HepG2 (cell line): ENCODE measurements around the gene CCL3. TPM values are rescaled to one million over a fixed set of nuclear protein-coding genes. Genes with fewer than 3 reads are reported as not detected.

Experiments
- ATAC-seq: fragments of 200-7000 bp; cut with Tn5 transposase; 3 replicates; pipeline ENCODE4 v1.9.1; 2020; ENCODE audit warnings: mild to moderate bottlenecking, moderate library complexity
- BruUV-seq: library from RNA; stranded (reverse); fragments of 400-500 nt; replicated peaks from 2 replicates; lab custom pipeline; 2021; lab: Mats Ljungman, UMichigan
- CTCF ChIA-PET: fragments of 300-600 bp; formaldehyde crosslinking; extraction: SDS; loops from one replicate; lab custom pipeline; 2021; ENCODE audit warnings: low total read pairs, inconsistent platforms, low intra/inter-chr PET ratio; lab: Yijun Ruan, JAX
- POLR2A ChIA-PET: fragments of 350-600 bp; sonication (Branson Sonifier 250); formaldehyde crosslinking; loops from one replicate; lab custom pipeline; 2020; ENCODE audit warnings: antibody characterized with exemption, inconsistent platforms; lab: Yijun Ruan, JAX
- DNase-seq: peaks from one replicate; pipeline ENCODE4 v3.0.0-alpha.2; 2015; ENCODE audit warnings: low spot score
- FAIRE-seq: peaks from 3 replicates; lab custom pipeline; 2011; peaks lifted over from hg19 to GRCh38; lab: Jason Lieb, UNC
- H2AFZ ChIP-seq: one replicate; pipeline ENCODE4 v1.6.1; 2011; ENCODE audit warnings: low read length, inconsistent platforms
- H3K27ac ChIP-seq: fragments of 300-600 bp; 3 replicates; pipeline ENCODE4 v1.8.0; 2011; ENCODE audit warnings: mixed run types, mild to moderate bottlenecking, mixed read lengths, low read length, inconsistent platforms; ENCODE audit not compliant: insufficient read depth; ENCODE audit errors: extremely low read length
- H3K27me3 ChIP-seq, 2 experiments: fragments of 200-600 bp in 1 of 2; 2 replicates in 1 of 2; 3 replicates in 1 of 2; pipeline versions ENCODE4 v1.6.0 to v1.8.0; 2011; ENCODE audit warnings: low read length in 2 of 2, mild to moderate bottlenecking in 2 of 2, moderate library complexity in 2 of 2, inconsistent platforms in 1 of 2; ENCODE audit not compliant: insufficient read depth in 2 of 2, control insufficient read depth in 1 of 2
- H3K36me3 ChIP-seq, 2 experiments: fragments of 200-600 bp in 1 of 2; replicated peaks in 1 of 2; 2 replicates in 1 of 2; 3 replicates in 1 of 2; pipeline versions ENCODE4 v1.5.1 to v1.8.0; 2011; ENCODE audit warnings: low read length in 2 of 2, inconsistent platforms in 1 of 2; ENCODE audit not compliant: insufficient read depth in 2 of 2, control insufficient read depth in 1 of 2
- H3K4me1 ChIP-seq: 2 replicates; pipeline ENCODE4 v1.5.1; 2012; ENCODE audit warnings: low read length, inconsistent platforms; ENCODE audit not compliant: insufficient read depth
- H3K4me2 ChIP-seq: 2 replicates; pipeline ENCODE4 v1.6.0; 2011; ENCODE audit warnings: low read depth, low read length, inconsistent platforms
- H3K4me3 ChIP-seq, 3 experiments: fragments of 200-600 bp in 1 of 3; sonication (generic), shearing (Covaris generic) in 1 of 3; replicated peaks in 1 of 3; 2 replicates each; pipeline ENCODE4 v1.5.1; 2011 to 2016; ENCODE audit warnings: low read length in 3 of 3, inconsistent platforms in 2 of 3, low read depth in 2 of 3, mild to moderate bottlenecking in 2 of 3, control low read depth in 1 of 3, mixed read lengths in 1 of 3; ENCODE audit not compliant: insufficient read depth in 1 of 3
- H3K79me2 ChIP-seq: one replicate; pipeline ENCODE4 v1.6.1; 2011; ENCODE audit warnings: low read length, inconsistent platforms; ENCODE audit not compliant: insufficient read depth
- H3K9ac ChIP-seq: 2 replicates; pipeline ENCODE4 v1.6.0; 2011; ENCODE audit warnings: mild to moderate bottlenecking, low read depth, low read length, inconsistent platforms; ENCODE audit not compliant: insufficient read depth
- H3K9me3 ChIP-seq: 2 replicates; pipeline ENCODE4 v1.5.1; 2012; ENCODE audit warnings: mild to moderate bottlenecking, low read length
- H4K20me1 ChIP-seq: 2 replicates; pipeline ENCODE4 v1.6.0; 2011; ENCODE audit warnings: inconsistent platforms, mild to moderate bottlenecking, low read length, moderate library complexity; ENCODE audit not compliant: insufficient read depth
- AGO1 ChIP-seq: fragments of 200-400 bp; formaldehyde crosslinking; IDR thresholded peaks from 2 replicates; pipeline ENCODE4 v1.6.1; 2017; ENCODE audit warnings: mild to moderate bottlenecking, low read depth, low read length, moderate library complexity; ENCODE audit not compliant: poor library complexity, severe bottlenecking
- HDAC2 ChIP-seq: sonication (generic); formaldehyde crosslinking; IDR thresholded peaks from 2 replicates; pipeline ENCODE4 v1.4.0; 2020; ENCODE audit warnings: missing genetic modification reagents
- HDAC6 ChIP-seq: fragments of 200-600 bp; sonication (generic); IDR thresholded peaks from 2 replicates; pipeline ENCODE4 v1.7.0; 2017; ENCODE audit warnings: mild to moderate bottlenecking, antibody characterized with exemption, low read length, low read depth
- KLF12 ChIP-seq: sonication (generic); formaldehyde crosslinking; IDR thresholded peaks from 2 replicates; pipeline ENCODE4 v1.4.0; 2020; ENCODE audit warnings: missing genetic modification reagents, borderline replicate concordance
- KLF9 ChIP-seq: IDR thresholded peaks from 2 replicates; pipeline ENCODE4 v1.6.1; 2016; ENCODE audit warnings: low read depth
- PRMT3 ChIP-seq: sonication (generic); formaldehyde crosslinking; IDR thresholded peaks from 2 replicates; pipeline ENCODE4 v1.8.1; 2022; ENCODE audit warnings: low read depth, mild to moderate bottlenecking, moderate library complexity, missing genetic modification reagents, borderline replicate concordance
- RCOR2 ChIP-seq: IDR thresholded peaks from 2 replicates; pipeline ENCODE4 v1.6.1; 2016; ENCODE audit warnings: missing biosample characterization, missing genetic modification reagents
- RELA ChIP-seq: sonication (generic); formaldehyde crosslinking; IDR thresholded peaks from 2 replicates; pipeline ENCODE4 v1.4.0; 2020; ENCODE audit warnings: missing genetic modification reagents
- SMARCE1 ChIP-seq: fragments of 450-650 bp; IDR thresholded peaks from 2 replicates; pipeline ENCODE4 v1.6.1; 2017; ENCODE audit warnings: borderline replicate concordance
- SNAI1 ChIP-seq: sonication (generic); formaldehyde crosslinking; IDR thresholded peaks from 2 replicates; pipeline ENCODE4 v1.5.0; 2020; ENCODE audit warnings: mild to moderate bottlenecking, missing genetic modification reagents, borderline replicate concordance
- THAP8 ChIP-seq: sonication (generic); formaldehyde crosslinking; IDR thresholded peaks from 2 replicates; pipeline ENCODE4 v1.5.1; 2020; ENCODE audit warnings: missing genetic modification reagents, mild to moderate bottlenecking, borderline replicate concordance
- ZFP41 ChIP-seq: sonication (generic); formaldehyde crosslinking; IDR thresholded peaks from 2 replicates; pipeline ENCODE4 v1.4.0; 2020; ENCODE audit warnings: mild to moderate bottlenecking, missing genetic modification reagents, borderline replicate concordance
- ZNF430 ChIP-seq: sonication (generic); formaldehyde crosslinking; IDR thresholded peaks from 2 replicates; pipeline ENCODE4 v1.9.0; 2021; ENCODE audit warnings: mild to moderate bottlenecking, missing genetic modification reagents
- ZNF644 ChIP-seq: IDR thresholded peaks from 2 replicates; pipeline ENCODE4 v1.6.1; 2016; ENCODE audit warnings: low read depth
- ZNF746 ChIP-seq: sonication (generic); formaldehyde crosslinking; IDR thresholded peaks from 2 replicates; pipeline ENCODE4 v1.8.0; 2022; ENCODE audit warnings: mild to moderate bottlenecking, missing genetic modification reagents
- WGBS: methylation state at CpG from one replicate; pipeline ENCODE4 v1.1.6; 2017; ENCODE audit warnings: low lambda C conversion rate; 5-methylcytosine and 5-hydroxymethylcytosine counted together
- in situ Hi-C: cut with HindIII; loops from 2 replicates; pipeline ENCODE4 v1.10.0; 2017; ENCODE audit warnings: low pct_unique_long_range_greater_than_20kb; ENCODE audit not compliant: extremely low pct_ligation_motif_present
- intact Hi-C: fragments of 100-400 bp; cut with micrococcal nuclease; formaldehyde crosslinking; loops from one replicate; pipeline ENCODE4 v1.10.0; 2022; ENCODE audit not compliant: unreplicated experiment
- polyA plus RNA-seq, 8 experiments: library from polyadenylated mRNA; depleted of rRNA in 3 of 8; stranded (reverse) in 7 of 8; unstranded in 1 of 8; fragments of >200 nt; fragmentation: Illumina TruSeq in 4 of 8; extraction: Trizol in 4 of 8; gene quantifications; 2 replicates each; pipeline versions ENCODE4 v1.2.1 to v1.2.3, GENCODE V29; 2011 to 2016; ENCODE audit warnings: low read depth in 4 of 8, missing spikeins in 1 of 8, mixed read lengths in 1 of 8; ENCODE audit not compliant: insufficient read depth in 1 of 8
- total RNA-seq, 5 experiments: library from RNA; depleted of rRNA; stranded (reverse); fragments of >200 nt; fragmentation: Illumina TruSeq; extraction: Trizol; gene quantifications; 2 replicates each; pipeline ENCODE4 v1.2.3, GENCODE V29; 2016; ENCODE audit warnings: low read depth in 1 of 5
- TF ChIP-seq, protein P1 (sequence below): IDR thresholded peaks from 2 replicates; pipeline ENCODE4 v1.6.1; 2016; ENCODE audit warnings: missing compliant biosample characterization, missing genetic modification reagents, borderline replicate concordance
- TF ChIP-seq, protein P2 (sequence below): sonication (generic); formaldehyde crosslinking; IDR thresholded peaks from 2 replicates; pipeline ENCODE4 v1.9.0; 2021; ENCODE audit warnings: missing genetic modification reagents, mild to moderate bottlenecking, borderline replicate concordance
- TF ChIP-seq, protein P3 (sequence below): sonication (generic); formaldehyde crosslinking; IDR thresholded peaks from 2 replicates; pipeline ENCODE4 v1.9.0; 2021; ENCODE audit warnings: missing genetic modification reagents, mild to moderate bottlenecking, borderline replicate concordance

Gene CCL3
- total and polyA plus RNA-seq, 2 of the 13 experiments (the other 11 are each of a cell fraction or from before 2014, with no cell fraction given), result not detected

DNA sequence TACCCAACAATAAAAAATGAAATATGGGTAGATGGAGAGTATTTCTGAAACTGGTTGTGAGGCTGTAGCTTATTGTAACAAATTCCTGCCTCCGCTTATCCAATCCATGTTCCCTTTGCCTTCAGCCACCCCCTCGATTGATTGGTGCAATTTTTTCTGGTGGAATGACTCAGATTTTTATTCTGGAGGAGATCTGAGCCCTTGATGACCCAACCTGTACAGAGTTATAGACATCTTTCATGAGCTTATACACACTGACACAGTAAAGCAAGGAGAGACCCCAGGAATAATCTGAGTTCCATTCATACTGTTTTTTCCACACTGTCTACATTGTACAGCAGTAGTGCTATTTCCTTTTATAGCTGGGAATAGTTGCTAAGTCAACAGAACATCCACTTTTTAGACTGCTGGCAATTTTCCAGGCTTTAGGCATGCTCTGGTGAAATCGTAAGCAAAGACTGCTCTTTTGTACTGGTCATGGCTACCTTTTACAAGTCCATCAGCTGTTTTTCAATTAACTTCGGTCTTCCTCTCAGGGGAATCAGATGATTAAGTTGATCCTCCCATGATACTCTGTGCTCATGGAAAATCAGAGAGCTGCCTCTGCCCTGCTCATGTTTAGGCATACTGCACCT, 43.8 kb upstream of the CCL3 start (continued):
- TF ChIP-seq, protein P1, sequence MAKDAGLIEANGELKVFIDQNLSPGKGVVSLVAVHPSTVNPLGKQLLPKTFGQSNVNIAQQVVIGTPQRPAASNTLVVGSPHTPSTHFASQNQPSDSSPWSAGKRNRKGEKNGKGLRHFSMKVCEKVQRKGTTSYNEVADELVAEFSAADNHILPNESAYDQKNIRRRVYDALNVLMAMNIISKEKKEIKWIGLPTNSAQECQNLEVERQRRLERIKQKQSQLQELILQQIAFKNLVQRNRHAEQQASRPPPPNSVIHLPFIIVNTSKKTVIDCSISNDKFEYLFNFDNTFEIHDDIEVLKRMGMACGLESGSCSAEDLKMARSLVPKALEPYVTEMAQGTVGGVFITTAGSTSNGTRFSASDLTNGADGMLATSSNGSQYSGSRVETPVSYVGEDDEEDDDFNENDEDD, result no peak
- TF ChIP-seq PRMT3 (CRISPR knock-in tag) (no peak), SMARCE1 (no peak)
- TF ChIP-seq, protein P2, sequence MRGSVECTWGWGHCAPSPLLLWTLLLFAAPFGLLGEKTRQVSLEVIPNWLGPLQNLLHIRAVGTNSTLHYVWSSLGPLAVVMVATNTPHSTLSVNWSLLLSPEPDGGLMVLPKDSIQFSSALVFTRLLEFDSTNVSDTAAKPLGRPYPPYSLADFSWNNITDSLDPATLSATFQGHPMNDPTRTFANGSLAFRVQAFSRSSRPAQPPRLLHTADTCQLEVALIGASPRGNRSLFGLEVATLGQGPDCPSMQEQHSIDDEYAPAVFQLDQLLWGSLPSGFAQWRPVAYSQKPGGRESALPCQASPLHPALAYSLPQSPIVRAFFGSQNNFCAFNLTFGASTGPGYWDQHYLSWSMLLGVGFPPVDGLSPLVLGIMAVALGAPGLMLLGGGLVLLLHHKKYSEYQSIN (CRISPR knock-in tag), result no peak

DNA sequence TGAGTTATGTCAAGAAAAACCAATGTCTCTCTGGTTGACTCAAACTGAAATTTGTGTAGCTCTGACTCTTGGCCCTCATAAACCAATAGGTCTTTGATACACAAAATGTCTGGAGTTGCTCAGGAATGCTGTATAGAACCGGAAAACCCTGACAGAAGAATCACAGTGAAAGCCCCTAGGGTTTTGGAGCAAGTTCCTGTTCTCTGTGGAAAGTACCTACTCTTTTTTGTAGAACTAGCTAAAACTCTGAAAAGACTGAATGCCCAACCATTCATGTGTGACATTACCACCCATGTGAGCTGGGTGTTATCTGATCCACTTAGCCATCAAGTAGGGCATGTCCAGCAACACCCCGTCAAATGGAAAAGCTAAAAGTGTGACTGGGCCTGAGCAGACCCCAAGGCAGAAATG, 42.5 kb upstream of the CCL3 start:
- CTCF ChIA-PET, result no interaction called here
- Histone ChIP-seq H3K4me1 (peaks cover 20% of the 10 kb centered on the region), H3K27me3 (no peaks in the 10 kb centered on the region), H3K79me2 (no peaks in the 10 kb centered on the region), H3K36me3 (no peaks in the 10 kb centered on the region), H3K4me2 (no peak overlapping the region), H3K9me3 (no peaks in the 10 kb centered on the region), H3K27ac (no peak overlapping the region), H3K4me3 (no peak overlapping the region), H3K9ac (no peak overlapping the region), H4K20me1 (no peaks in the 10 kb centered on the region), H2AFZ (no peak overlapping the region)
- intact Hi-C loops, result no loop called here
- POLR2A ChIA-PET, result no interaction called here
- no TSS peak for BruUV-seq
- TF ChIP-seq ZNF430 (no peak), ZNF746 (no peak), ZNF644 (CRISPR knock-in tag) (no peak), HDAC6 (no peak), THAP8 (no peak), ZFP41 (CRISPR knock-in tag) (no peak), RCOR2 (no peak), RELA (CRISPR knock-in tag) (no peak), KLF9 (CRISPR knock-in tag) (no peak), KLF12 (CRISPR knock-in tag) (no peak), AGO1 (no peak), SNAI1 (CRISPR knock-in tag) (no peak), HDAC2 (CRISPR knock-in tag) (no peak)
- TF ChIP-seq, protein P3, sequence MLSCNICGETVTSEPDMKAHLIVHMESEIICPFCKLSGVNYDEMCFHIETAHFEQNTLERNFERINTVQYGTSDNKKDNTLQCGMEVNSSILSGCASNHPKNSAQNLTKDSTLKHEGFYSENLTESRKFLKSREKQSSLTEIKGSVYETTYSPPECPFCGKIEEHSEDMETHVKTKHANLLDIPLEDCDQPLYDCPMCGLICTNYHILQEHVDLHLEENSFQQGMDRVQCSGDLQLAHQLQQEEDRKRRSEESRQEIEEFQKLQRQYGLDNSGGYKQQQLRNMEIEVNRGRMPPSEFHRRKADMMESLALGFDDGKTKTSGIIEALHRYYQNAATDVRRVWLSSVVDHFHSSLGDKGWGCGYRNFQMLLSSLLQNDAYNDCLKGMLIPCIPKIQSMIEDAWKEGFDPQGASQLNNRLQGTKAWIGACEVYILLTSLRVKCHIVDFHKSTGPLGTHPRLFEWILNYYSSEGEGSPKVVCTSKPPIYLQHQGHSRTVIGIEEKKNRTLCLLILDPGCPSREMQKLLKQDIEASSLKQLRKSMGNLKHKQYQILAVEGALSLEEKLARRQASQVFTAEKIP (CRISPR knock-in tag), result no peak
- TF ChIP-seq, protein P2 (CRISPR knock-in tag), result no peak
- in situ Hi-C loops, result no loop called here
- DNase-seq (no peak), FAIRE-seq (no peak), ATAC-seq (no peak)
- WGBS, result 50% methylated on average over 2 of the region's 2 CpGs
